Effector memory CD4-positive, alpha-beta T cell (primary cell): ENCODE measurements around the gene ASMTL.
"Not testable (repeated sequence)": the region's sequence is repeated elsewhere in the genome, so short reads cannot be mapped to it uniquely, and the experiment has no call there.

ENCODE experiments used
- DNase-seq, 3 donors: peaks; one replicate each; pipeline ENCODE4 v3.0.0-alpha.2; 2020
- H3K27ac ChIP-seq: 2 replicates; pipeline ENCODE4 v1.7.0; 2013; ENCODE audit warnings: mild to moderate bottlenecking, low read length, moderate library complexity; ENCODE audit not compliant: insufficient read depth, poor library complexity, severe bottlenecking
- H3K27me3 ChIP-seq: replicated peaks from 2 replicates; pipeline ENCODE4 v1.7.0; 2013; ENCODE audit warnings: mild to moderate bottlenecking, low read length; ENCODE audit not compliant: insufficient read depth, control insufficient read depth, poor library complexity, severe bottlenecking
- H3K36me3 ChIP-seq: 2 replicates; pipeline ENCODE4 v1.7.0; 2013; ENCODE audit warnings: mild to moderate bottlenecking, low read length, moderate library complexity; ENCODE audit not compliant: control insufficient read depth, insufficient read depth
- H3K4me1 ChIP-seq: 2 replicates; pipeline ENCODE4 v1.7.0; 2013; ENCODE audit warnings: low read length, mild to moderate bottlenecking; ENCODE audit not compliant: control insufficient read depth, insufficient read depth, poor library complexity, severe bottlenecking
- H3K4me3 ChIP-seq: 2 replicates; pipeline ENCODE4 v1.7.0; 2013; ENCODE audit warnings: low read length, low read depth, mild to moderate bottlenecking; ENCODE audit not compliant: insufficient read depth, poor library complexity, severe bottlenecking
- H3K9me3 ChIP-seq: 2 replicates; pipeline ENCODE4 v1.7.0; 2013; ENCODE audit warnings: mild to moderate bottlenecking, low read length, moderate library complexity; ENCODE audit not compliant: control insufficient read depth

ASMTL gene

DNA sequence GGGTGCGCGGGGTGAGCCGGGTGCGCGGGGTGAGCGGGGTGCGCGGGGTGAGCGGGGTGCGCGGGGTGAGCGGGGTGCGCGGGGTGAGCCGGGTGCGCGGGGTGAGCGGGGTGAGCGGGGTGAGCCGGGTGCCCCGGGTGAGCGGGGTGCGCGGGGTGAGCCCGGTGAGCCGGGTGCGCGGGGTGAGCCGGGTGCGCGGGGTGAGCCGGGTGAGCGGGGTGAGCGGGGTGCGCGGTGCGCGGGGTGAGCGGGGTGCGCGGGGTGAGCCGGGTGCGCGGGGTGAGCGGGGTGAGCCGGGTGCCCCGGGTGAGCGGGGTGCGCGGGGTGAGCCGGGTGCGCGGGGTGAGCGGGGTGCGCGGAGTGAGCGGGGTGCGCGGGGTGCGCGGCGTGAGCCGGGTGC lies 86.3 kb downstream of the ASMTL start:
- H3K4me3 ChIP-seq, H3K4me1 ChIP-seq, H3K27me3 ChIP-seq, DNase-seq, H3K27ac ChIP-seq, H3K9me3 ChIP-seq, H3K36me3 ChIP-seq: not testable (repeated sequence)

DNA sequence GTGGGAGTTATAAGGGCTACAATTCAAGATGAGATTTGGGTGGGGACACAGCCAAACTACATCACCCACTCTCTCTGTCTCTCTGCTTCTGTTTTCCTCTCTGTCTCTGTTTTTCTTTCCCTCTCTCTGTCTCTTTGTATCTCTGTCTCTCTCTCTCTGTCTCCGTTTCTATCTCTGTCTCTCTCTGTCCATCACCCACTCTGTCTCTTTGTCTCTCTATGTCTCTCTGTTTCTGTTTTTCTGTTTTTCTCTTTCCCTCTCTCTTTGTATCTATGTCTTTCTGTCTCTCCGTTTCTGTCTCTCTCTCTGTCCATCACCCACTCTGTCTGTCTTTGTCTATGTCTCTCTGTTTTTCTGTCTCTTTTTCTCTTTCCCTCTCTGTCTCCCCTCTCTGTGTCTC lies 90.8 kb downstream of the ASMTL start:
- Histone ChIP-seq H3K9me3 (peaks cover 3% of the 10 kb centered on the region), H3K4me1 (no peaks in the 10 kb centered on the region), H3K4me3 (no peak overlapping the region), H3K27ac (no peak overlapping the region), H3K27me3 (no peaks in the 10 kb centered on the region), H3K36me3 (peaks cover 3% of the 10 kb centered on the region)
- no peak for DNase-seq

DNA sequence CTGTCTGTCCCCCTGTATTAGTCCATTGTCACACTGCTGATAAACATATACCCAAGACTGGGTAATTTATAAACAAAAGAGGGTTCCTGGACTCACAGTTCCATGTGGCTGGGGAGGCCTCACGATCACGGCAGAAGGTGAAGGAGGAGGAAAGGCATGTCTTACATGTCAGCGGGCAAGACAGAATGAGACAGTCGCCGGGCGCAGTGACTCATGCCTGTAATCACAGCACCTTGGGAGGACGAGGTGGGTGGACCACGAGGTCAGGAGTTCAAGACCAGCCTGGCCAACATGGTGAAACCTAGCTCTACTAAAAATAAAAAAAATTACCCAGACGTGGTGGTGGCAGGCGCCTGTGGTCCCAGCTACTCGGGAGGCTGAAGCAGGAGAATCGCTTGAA lies 91.4 kb downstream of the ASMTL start:
- H3K27me3 ChIP-seq = no peaks in the 10 kb centered on the region
- no peaks in the 10 kb centered on the region for H3K4me1 ChIP-seq
- H3K4me3 ChIP-seq = no peak overlapping the region
- H3K36me3 ChIP-seq = peaks cover 3% of the 10 kb centered on the region
- peaks cover 3% of the 10 kb centered on the region for H3K9me3 ChIP-seq
- no peak for DNase-seq
- H3K27ac ChIP-seq = no peak overlapping the region

DNA sequence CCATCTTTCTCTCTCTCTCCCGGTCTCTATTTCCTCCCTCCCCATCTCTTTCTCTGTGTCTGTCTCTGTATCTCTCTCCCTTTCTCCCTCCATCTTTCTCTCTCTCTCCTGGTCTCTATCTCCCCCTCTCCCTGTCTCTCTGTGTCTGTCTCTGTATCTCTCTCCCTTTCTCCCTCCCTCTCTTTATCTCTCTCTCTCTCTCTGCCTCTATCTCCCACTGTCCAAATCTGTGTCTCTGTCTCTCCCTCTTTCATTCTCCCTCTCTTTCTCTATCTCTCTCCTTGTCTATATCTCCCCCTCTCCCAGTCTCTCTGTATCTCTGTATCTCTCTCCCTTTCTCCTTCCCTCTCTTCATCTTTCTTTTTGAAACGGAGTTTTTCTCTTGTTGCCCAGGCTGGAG lies 92.5 kb downstream of the ASMTL start:
- H3K4me3 ChIP-seq = no peak overlapping the region
- no peak overlapping the region for H3K27ac ChIP-seq
- H3K27me3 ChIP-seq = no peaks in the 10 kb centered on the region
- H3K9me3 ChIP-seq = peaks cover 3% of the 10 kb centered on the region
- no peaks in the 10 kb centered on the region for H3K4me1 ChIP-seq
- no peak for DNase-seq
- peaks cover 3% of the 10 kb centered on the region for H3K36me3 ChIP-seq

DNA sequence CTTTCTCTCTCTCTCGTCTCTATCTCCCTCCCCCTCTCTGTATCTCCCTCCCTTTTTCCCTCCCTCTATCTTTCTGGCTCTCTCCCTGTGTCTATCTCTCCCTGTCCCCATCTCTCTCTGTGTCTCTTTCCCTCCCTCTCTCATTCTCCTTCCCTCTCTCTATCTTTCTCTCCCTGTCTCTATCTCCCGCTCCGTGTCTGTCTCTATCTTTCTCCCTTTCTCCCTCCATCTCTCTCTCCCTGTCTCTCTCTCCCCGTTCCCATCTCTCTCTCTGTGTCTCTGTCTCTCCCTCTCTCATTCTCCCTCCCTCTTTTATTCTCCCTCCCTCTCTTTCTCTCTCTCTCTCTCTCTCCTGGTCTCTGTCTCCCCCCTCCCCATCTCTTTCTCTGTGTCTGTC lies 93.2 kb downstream of the ASMTL start:
- no peaks in the 10 kb centered on the region for H3K27me3 ChIP-seq
- H3K27ac ChIP-seq = no peak overlapping the region
- DNase-seq = no peak
- H3K9me3 ChIP-seq = peaks cover 3% of the 10 kb centered on the region
- peaks cover 3% of the 10 kb centered on the region for H3K36me3 ChIP-seq
- no peak overlapping the region for H3K4me3 ChIP-seq
- H3K4me1 ChIP-seq = no peaks in the 10 kb centered on the region

DNA sequence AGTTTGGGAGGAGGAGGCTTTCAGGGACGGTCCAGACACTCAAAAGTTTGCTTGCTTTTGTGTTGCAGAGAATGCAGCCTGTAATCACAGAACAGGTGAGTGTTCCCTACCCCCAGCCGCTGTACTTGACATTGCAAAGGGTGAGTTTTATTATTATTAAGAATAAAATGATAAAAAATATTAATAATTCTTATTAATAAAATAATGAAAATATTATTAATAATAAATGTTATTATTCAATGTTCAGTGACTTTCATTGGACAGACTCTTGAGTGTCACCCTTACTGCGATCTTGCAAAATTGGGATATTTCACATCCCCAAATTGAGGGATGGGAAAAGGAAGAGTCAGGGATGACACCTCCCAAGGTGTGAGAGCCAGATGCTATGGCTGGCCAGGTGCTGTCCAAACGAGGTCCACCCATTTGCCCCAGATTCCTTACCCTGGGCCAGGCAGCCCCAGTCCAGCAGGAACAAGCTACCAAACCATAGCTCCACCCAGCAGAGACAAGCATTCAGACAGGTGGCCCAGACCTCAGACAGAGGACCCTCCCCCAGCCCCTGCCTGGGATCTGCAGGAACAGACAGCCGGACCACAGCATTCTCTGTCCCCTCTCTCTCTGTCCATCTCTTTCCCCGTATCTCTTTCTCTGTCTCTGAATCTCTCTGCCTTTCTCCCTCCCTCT lies 93.8 kb downstream of the ASMTL start:
- H3K9me3 ChIP-seq = peaks cover 3% of the 10 kb centered on the region
- no peak overlapping the region for H3K4me3 ChIP-seq
- H3K4me1 ChIP-seq = no peaks in the 10 kb centered on the region
- H3K27me3 ChIP-seq = no peaks in the 10 kb centered on the region
- H3K27ac ChIP-seq = no peak overlapping the region
- peaks cover 3% of the 10 kb centered on the region for H3K36me3 ChIP-seq
- no peak for DNase-seq

DNA sequence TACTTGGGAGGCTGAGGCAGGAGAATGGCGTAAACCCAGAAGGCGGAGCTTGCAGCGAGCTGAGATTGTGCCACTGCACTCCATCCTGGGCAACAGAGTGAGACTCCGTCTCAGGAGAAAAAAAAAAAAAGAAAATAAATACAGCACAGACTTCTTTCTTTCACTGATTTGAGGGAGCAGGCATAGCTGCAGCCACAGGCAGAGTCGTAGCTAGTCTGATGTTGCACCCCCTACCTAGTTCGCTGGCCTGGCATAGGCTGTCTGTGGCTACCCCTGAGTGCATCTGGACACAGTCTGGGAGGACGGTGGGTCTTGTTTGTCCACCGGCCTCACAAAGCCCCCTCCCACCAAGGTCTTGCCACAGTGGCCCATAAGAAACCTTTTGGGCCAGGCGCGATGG lies 94.7 kb downstream of the ASMTL start:
- Histone ChIP-seq H3K27ac (no peak overlapping the region), H3K4me1 (no peaks in the 10 kb centered on the region), H3K9me3 (peaks cover 3% of the 10 kb centered on the region), H3K4me3 (no peak overlapping the region), H3K36me3 (peaks cover 3% of the 10 kb centered on the region), H3K27me3 (no peaks in the 10 kb centered on the region)
- no peak for DNase-seq

DNA sequence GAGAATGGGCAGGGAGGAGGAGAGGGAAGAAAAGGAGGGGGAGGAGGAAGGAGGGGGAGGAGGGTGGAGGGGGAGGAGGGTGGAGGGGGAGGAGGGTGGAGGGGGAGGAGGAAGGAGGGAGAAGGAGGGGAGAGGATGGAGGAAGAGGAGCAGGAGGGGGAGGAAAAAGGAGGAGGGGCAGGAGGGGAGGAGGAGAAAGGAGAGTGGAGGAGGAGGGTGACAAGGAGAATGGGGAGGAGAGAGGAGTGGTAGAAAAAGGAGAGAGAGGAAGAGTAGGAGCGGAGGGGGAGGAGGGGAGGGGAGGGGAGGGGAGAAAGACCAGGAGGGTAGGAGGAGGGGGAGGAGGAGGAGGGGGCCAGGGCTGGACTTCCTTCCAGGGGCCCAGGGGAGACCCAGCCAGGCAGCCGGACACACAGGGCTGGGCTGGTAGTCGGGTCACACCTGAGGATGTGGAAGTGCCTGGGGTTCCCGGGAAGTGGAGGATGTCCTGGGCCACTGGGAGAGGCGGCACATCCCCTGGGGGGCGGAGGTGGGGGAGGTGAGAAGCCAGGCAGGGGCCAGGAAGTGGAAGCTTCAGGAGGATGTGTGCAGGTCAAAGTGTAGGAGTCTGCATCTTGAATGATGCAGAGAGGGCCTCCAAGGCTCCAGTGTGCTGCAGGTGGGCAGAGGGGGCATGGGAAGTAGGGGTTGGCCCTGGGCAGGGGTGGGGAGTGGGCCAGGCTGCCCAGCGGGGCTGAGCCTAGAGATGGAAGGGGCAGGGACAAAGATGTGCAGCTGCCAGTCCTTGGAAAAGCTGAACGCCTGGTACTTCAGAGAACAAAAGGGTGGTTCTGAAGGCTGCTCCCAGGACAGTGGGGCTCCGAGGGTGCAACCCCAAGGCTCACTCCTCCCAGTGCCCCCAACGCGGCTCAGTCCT lies 97.3 kb downstream of the ASMTL start:
- Histone ChIP-seq H3K27me3 (no peaks in the 10 kb centered on the region), H3K36me3 (no peaks in the 10 kb centered on the region), H3K27ac (no peak overlapping the region), H3K9me3 (peaks cover 3% of the 10 kb centered on the region), H3K4me3 (no peak overlapping the region), H3K4me1 (no peaks in the 10 kb centered on the region)
- DNase-seq = no peak

DNA sequence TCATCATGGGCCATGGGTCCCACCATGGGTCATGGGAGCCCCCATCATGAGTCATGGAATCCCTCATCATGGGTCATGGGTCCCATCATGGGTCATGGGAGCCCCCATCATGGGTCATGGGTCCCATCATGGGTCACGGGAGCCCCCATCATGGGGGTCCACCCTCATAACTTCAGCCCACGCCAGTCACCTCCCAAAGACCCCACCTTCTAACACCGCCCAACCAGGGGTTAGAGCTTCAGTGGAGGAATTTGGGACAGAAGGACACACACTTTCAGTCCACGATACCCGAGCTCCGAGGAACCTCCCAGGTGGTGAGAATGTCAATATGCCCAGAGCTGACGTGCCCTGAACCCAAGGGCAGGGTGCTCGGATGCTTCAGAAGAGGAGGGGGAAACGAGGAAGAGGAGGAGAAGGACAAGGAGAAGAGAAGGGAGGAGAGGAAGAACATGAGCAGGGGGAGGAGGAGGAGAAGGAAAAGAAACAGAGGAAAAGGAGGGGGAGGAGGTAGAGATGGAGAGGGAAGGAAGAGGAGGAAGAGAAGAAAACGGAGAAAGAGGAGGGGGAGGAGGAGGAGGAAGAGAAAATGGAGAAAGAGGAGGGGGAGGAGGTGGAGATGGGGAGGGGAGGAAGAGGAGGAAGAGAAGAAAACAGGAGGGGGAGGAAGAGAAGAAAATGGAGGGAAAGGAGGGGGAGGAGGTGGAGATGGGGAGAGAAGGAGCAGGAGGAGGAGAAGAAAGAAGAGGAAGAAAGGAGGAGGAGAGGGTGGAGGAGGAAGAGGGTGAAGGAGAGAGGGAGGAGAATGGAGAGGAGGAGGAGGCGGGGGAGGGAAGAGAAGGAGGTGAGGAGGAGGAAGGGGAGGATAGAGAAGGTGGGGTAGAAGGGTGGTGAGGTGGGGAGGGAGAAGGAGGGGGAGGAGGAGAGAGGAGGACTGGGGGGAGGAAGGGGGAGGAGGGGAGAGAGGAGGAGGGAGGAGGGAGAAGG lies 98.4 kb downstream of the ASMTL start:
- no peak overlapping the region for H3K4me3 ChIP-seq
- no peaks in the 10 kb centered on the region for H3K4me1 ChIP-seq
- H3K27me3 ChIP-seq = no peaks in the 10 kb centered on the region
- H3K9me3 ChIP-seq = peaks cover 3% of the 10 kb centered on the region
- H3K27ac ChIP-seq = no peak overlapping the region
- no peaks in the 10 kb centered on the region for H3K36me3 ChIP-seq
- no peak for DNase-seq
